Stomach (tissue), 9 donors: ENCODE data around the gene TF. TPM values are rescaled to one million over a fixed set of nuclear protein-coding genes. Genes with fewer than 3 reads are reported as not detected.

ENCODE experiments used
- DNase-seq, 2 donors: peaks; one replicate each; pipeline versions ENCODE4 v3.0.0 to v3.0.0-alpha.2; 2013 to 2019
- H3K27ac ChIP-seq, 5 donors: fragments of 200-600 bp in 4 of 5; sonication (generic) in 4 of 5; one replicate each; pipeline ENCODE4 v1.5.1; 2013 to 2019; ENCODE audit warnings: mild to moderate bottlenecking in 1 of 5, moderate library complexity in 1 of 5
- H3K27me3 ChIP-seq, 3 donors: fragments of 200-600 bp; sonication (generic); one replicate each; pipeline ENCODE4 v1.5.1; 2017 to 2019; ENCODE audit warnings: mixed run types in 1 of 3
- H3K36me3 ChIP-seq, 4 donors: fragments of 200-600 bp; sonication (generic); 1 replicate in 3 of 4; 2 replicates in 1 of 4; pipeline ENCODE4 v1.5.1; 2016 to 2019
- H3K4me1 ChIP-seq, 4 donors: fragments of 200-600 bp; sonication (generic); one replicate each; pipeline ENCODE4 v1.5.1; 2016 to 2019
- H3K4me3 ChIP-seq, 4 donors: fragments of 200-600 bp; sonication (generic) in 3 of 4; one replicate each; pipeline ENCODE4 v1.5.1; 2016 to 2019; ENCODE audit warnings: mild to moderate bottlenecking in 1 of 4
- H3K9me3 ChIP-seq, 4 donors: fragments of 200-600 bp; sonication (generic); one replicate each; pipeline ENCODE4 v1.5.1; 2016 to 2019
- EP300 ChIP-seq: sonication (generic); formaldehyde crosslinking; IDR thresholded peaks from one replicate; pipeline ENCODE4 v1.6.1; 2017; ENCODE audit warnings: antibody characterized with exemption
- POLR2A ChIP-seq, 4 donors: fragments of 450-650 bp; IDR thresholded peaks; one replicate each; pipeline ENCODE4 v1.6.1; 2016; ENCODE audit warnings: antibody characterized with exemption in 4 of 4, control low read depth in 2 of 4, mild to moderate bottlenecking in 1 of 4, moderate library complexity in 1 of 4
- POLR2AphosphoS5 ChIP-seq, 3 donors: sonication (generic); formaldehyde crosslinking; IDR thresholded peaks; one replicate each; pipeline ENCODE4 v1.6.1; 2016; ENCODE audit warnings: antibody characterized with exemption in 3 of 3
- WGBS, 5 donors: extraction: QIAGEN DNeasy Blood & Tissue Kit in 3 of 5; methylation state at CpG; one replicate each; pipeline versions ENCODE4 v1.1.5 to v1.1.7; 2013 to 2018; 5-methylcytosine and 5-hydroxymethylcytosine counted together
- intact Hi-C: fragments of 100-400 bp; cut with DNase I; formaldehyde crosslinking; loops from one replicate; pipeline ENCODE4 v1.15.1; 2023; ENCODE audit warnings: low total_unique reads
- polyA plus RNA-seq, 3 donors: library from polyadenylated mRNA; stranded (reverse); fragments of 200-250 nt; gene quantifications; one replicate each; pipeline ENCODE4 v1.2.3, GENCODE V29; 2013
- small RNA-seq, 4 donors: library from RNA; depleted of rRNA; stranded (forward); fragments of <200 nt; gene quantifications; one replicate each; pipeline ENCODE3, GENCODE V24; 2016
- total RNA-seq, 5 donors: library from RNA; depleted of rRNA; stranded (reverse); fragments of >200 nt; gene quantifications; one replicate each; pipeline versions ENCODE4 v1.1.0 to v1.2.3, GENCODE V29; 2014 to 2016
- TF ChIP-seq, protein P1 (sequence below), 7 experiments: fragments of 450-650 bp in 4 of 7; fragments of 200-600 bp in 3 of 7; sonication (generic) in 3 of 7; IDR thresholded peaks; one replicate each; pipeline ENCODE4 v1.5.1; 2016 to 2019; ENCODE audit warnings: antibody characterized with exemption in 7 of 7, control low read depth in 2 of 7, mild to moderate bottlenecking in 1 of 7
- donor health status: healthy with polysubstance abuse.
- donor health status: Bipolar disorder and iron deficiency.
- donor health status: healthy.

Gene TF
- total and polyA plus RNA-seq, 8 donors = under 0.01 to 16.2 (median 0.68) TPM; not detected in 1

GRCh38 chr3:133843634-133844033, 97.4 kb downstream of the TF start:
- DNase-seq = no peak
- Histone ChIP-seq H3K4me3 (no peak overlapping the region), H3K9me3 (no peaks in the 10 kb centered on the region), H3K4me1 (no peaks in the 10 kb centered on the region), H3K36me3 (peaks cover 0 to 18% (median 4%) of the 10 kb centered on the region in 4 donors), H3K27ac (no peak overlapping the region), H3K27me3 (no peaks in the 10 kb centered on the region)
- WGBS, 5 donors = 78 to 86% (median 83%) methylated on average over 6 to 7 of the region's 7 CpGs
- no peak for TF ChIP-seq EP300
- intact Hi-C loops = no loop called here

- peaks cover 0 to 4% (median 0%) of the 10 kb centered on the region in 4 donors for H3K36me3 ChIP-seq
- H3K9me3 ChIP-seq = no peaks in the 10 kb centered on the region
- H3K27me3 ChIP-seq = no peaks in the 10 kb centered on the region
- whole genome bisulfite sequencing, 5 donors = 88 to 98% (median 96%) methylated on average over 4 of the region's 4 CpGs
- intact Hi-C loops = no loop called here
- no peak overlapping the region for H3K4me3 ChIP-seq
- H3K4me1 ChIP-seq = no peaks in the 10 kb centered on the region
- no peak overlapping the region for H3K27ac ChIP-seq
- TF ChIP-seq POLR2AphosphoS5 (IDR thresholded peaks at IDR 0.05) (no peak), EP300 (no peak), POLR2A (IDR thresholded peaks at IDR 0.05) (no peak)
- TF ChIP-seq, protein P1, sequence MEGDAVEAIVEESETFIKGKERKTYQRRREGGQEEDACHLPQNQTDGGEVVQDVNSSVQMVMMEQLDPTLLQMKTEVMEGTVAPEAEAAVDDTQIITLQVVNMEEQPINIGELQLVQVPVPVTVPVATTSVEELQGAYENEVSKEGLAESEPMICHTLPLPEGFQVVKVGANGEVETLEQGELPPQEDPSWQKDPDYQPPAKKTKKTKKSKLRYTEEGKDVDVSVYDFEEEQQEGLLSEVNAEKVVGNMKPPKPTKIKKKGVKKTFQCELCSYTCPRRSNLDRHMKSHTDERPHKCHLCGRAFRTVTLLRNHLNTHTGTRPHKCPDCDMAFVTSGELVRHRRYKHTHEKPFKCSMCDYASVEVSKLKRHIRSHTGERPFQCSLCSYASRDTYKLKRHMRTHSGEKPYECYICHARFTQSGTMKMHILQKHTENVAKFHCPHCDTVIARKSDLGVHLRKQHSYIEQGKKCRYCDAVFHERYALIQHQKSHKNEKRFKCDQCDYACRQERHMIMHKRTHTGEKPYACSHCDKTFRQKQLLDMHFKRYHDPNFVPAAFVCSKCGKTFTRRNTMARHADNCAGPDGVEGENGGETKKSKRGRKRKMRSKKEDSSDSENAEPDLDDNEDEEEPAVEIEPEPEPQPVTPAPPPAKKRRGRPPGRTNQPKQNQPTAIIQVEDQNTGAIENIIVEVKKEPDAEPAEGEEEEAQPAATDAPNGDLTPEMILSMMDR (IDR thresholded peaks at IDR 0.05) = no peak
- no peak for DNase-seq
These were observed 98.9 kb downstream of the TF start for GRCh38 chr3:133845127-133845526.

Small RNAs within 50 kb of the gene (small RNA-seq; reads per million reads assigned to genes)
- gene RNA5SP140 = 0 reads per million in 4 donors

Other genes starting within 250 kb of the TF start
- gene CDV3, start 172.7 kb upstream of the TF start, total RNA-seq = 100 to 1,000 TPM in 2 of 5 donors, 10 to 100 TPM in 3; 40.3 to 160 (median 65.2) TPM
- 10 to 100 TPM; 46.2 to 92.0 (median 72.0) TPM for gene CDV3, start 172.7 kb upstream of the TF start, polyA plus RNA-seq
- 10 to 100 TPM; 41.7 to 78.1 (median 49.1) TPM for gene TOPBP1, start 84.5 kb upstream of the TF start, total RNA-seq
- gene TOPBP1, start 84.5 kb upstream of the TF start, polyA plus RNA-seq = 10 to 100 TPM in 1 of 3 donors, 1 to 10 TPM in 2; 5.5 to 10.6 (median 7.3) TPM
- 10 to 100 TPM in 2 of 5 donors, 1 to 10 TPM in 3; 5.3 to 54.9 (median 9.3) TPM for gene SRPRB, start 59.4 kb downstream of the TF start, total RNA-seq
- gene SRPRB, start 59.4 kb downstream of the TF start, polyA plus RNA-seq = 10 to 100 TPM; 16.0 to 28.0 (median 20.4) TPM
- gene RAB6B, start 149.5 kb downstream of the TF start, total RNA-seq = 1 to 10 TPM in 3 of 5 donors, under 1 TPM in 2; 0.58 to 6.1 (median 1.2) TPM
- gene RAB6B, start 149.5 kb downstream of the TF start, polyA plus RNA-seq = 1 to 10 TPM; 1.9 to 7.5 (median 1.9) TPM